GM06990 (cell line): ENCODE results near the gene SYNE2.

Experiments used
- DNase-seq: peaks from one replicate; pipeline ENCODE4 v3.0.0-alpha.2; 2011; ENCODE audit not compliant: insufficient read length; ENCODE audit errors: extremely low read depth
- H3K27me3 ChIP-seq: replicated peaks from 2 replicates; pipeline ENCODE4 v1.6.0; 2011; ENCODE audit warnings: low read length; ENCODE audit not compliant: control insufficient read depth, insufficient read depth
- H3K36me3 ChIP-seq: 2 replicates; pipeline ENCODE4 v1.5.1; 2011; ENCODE audit warnings: low read length; ENCODE audit not compliant: control insufficient read depth, insufficient read depth
- H3K4me3 ChIP-seq: replicated peaks from 2 replicates; pipeline ENCODE4 v1.5.1; 2011; ENCODE audit warnings: low read depth, mild to moderate bottlenecking, control low read depth, low read length
- CTCF ChIP-seq: IDR thresholded peaks from 2 replicates; pipeline ENCODE4 v1.5.1; 2011; ENCODE audit warnings: low read length, control low read depth, mild to moderate bottlenecking, inconsistent platforms; ENCODE audit not compliant: insufficient read depth, poor library complexity, severe bottlenecking

The SYNE2 gene

DNA sequence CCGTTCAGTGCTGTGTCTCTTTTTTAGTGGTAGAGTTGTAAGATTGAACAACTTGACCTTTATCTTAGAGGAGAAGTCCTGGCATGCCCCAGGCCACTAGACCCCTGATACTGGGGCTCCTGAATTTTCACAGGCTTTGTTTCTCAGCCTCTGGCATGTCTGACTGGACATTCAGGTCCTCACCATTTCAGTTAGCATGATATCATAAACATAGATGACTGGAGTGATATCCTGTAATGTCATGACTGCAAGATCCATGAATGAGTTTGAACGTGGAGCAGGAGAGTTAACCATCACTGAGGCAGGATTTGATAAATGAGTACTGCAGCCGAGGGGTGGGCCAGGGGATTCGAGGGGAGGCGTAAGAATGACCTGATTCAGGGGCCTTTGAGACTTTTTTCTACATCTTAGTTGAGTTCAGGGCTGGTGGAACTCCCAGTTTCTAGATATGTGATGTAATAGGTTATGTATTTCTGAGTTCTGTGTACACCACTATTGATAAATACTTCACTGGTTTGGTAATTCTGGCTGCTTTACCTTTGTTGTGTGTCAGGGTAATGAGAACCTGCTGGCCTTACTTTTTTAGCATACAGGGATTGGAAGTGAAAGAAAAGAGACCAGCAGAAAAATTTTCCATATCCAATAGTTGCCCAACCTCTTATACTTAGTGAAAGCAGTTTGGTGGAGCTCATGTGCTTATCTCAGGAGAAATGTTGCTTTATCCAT, 217.0 kb downstream of the SYNE2 start:
- no peak for DNase-seq
- TF ChIP-seq CTCF = no peak
- Histone ChIP-seq H3K4me3 (no peak overlapping the region), H3K27me3 (no peaks in the 10 kb centered on the region), H3K36me3 (peaks cover 10% of the 10 kb centered on the region)

DNA sequence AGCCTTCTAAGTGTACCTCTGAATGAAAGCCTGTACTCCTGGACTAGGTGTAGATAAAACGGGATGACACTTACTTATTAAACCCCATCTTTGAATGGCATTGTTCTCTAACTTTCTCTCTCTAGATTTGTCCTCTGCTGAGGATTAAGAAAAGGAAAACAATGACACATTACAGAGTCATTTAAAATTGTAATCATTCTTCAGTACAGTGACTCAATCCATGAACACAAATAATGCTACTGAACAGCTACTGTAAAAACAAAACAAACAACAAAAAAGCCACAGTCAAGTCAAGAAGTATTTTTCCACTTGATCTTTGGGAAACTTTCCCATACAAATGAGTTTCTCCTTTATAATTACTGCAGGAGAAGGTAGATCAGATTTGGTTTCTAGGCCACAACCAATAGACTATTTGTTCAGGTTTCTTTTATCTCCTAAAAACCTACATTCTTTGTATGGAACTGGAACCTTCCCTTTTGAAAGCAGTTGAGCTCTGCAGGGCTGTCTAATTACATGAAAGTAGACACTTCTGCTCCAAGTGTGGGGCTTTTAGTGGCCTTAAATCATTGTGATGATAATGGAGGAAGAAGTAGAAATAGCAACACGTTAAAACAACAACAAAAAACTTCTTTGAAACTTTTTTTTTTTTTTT, 222.3 kb downstream of the SYNE2 start:
- H3K4me3 ChIP-seq = no peak overlapping the region
- H3K36me3 ChIP-seq = peaks cover 11% of the 10 kb centered on the region
- TF ChIP-seq CTCF = no peak
- DNase-seq = no peak
- H3K27me3 ChIP-seq = no peaks in the 10 kb centered on the region

- Histone ChIP-seq H3K4me3 (no peak overlapping the region), H3K36me3 (peaks cover 13% of the 10 kb centered on the region), H3K27me3 (no peaks in the 10 kb centered on the region)
- DNase-seq = no peak
- TF ChIP-seq CTCF = no peak
Measured at GRCh38 chr14:64075613-64076005, 222.8 kb downstream of the SYNE2 start.

GRCh38 chr14:64080452-64080851, 227.6 kb downstream of the SYNE2 start:
- H3K4me3 ChIP-seq = no peak overlapping the region
- peaks cover 7% of the 10 kb centered on the region for H3K36me3 ChIP-seq
- no peak for TF ChIP-seq CTCF
- no peaks in the 10 kb centered on the region for H3K27me3 ChIP-seq
- no peak for DNase-seq

DNA sequence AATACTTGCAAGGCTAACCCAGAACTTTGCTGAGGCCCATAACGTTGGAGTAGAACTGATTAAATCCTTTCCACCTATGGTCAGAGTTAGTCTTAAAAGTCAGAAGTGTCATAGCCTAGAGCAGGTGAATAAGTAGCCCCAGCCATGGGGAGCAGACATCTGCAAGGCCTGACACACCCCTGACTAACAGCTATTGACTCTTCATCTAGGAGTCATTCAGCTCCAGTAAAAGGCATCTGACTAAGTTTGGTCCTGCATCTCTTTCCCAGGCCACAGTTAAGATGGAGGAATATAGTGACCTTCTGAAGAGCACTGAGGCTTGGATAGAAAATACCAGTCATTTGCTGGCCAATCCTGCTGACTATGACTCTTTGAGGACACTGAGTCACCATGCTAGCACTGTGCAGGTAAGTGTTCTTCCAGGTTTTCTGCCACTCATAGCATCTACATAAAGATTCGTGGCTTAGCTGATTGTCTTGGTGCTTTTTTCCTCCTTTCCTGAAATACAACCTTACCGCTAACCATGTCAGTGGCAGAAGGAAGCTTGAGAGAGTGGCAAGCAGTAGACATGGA, 228.5 kb downstream of the SYNE2 start:
- Histone ChIP-seq H3K27me3 (no peaks in the 10 kb centered on the region), H3K4me3 (no peak overlapping the region), H3K36me3 (peaks cover 7% of the 10 kb centered on the region)
- no peak for DNase-seq
- TF ChIP-seq CTCF = no peak
